GM21528 (cell line): Measurements from ENCODE around the gene TNFRSF21.

Experiments
- ATAC-seq: cut with Tn5 transposase; IDR thresholded peaks from one replicate; pipeline ENCODE4 v1.9.1; 2021; ENCODE audit warnings: mild to moderate bottlenecking, moderate library complexity; ENCODE audit not compliant: unreplicated experiment, low FRiP score

The TNFRSF21 gene

GRCh38 chr6:47256361-47256760 is 53.3 kb downstream of the TNFRSF21 start:
- ATAC-seq: no peak

- no peak for ATAC-seq
These were observed 54.8 kb downstream of the TNFRSF21 start for GRCh38 chr6:47254906-47255305.

- ATAC-seq: no peak
These were observed 55.7 kb downstream of the TNFRSF21 start for GRCh38 chr6:47254051-47254450.

DNA sequence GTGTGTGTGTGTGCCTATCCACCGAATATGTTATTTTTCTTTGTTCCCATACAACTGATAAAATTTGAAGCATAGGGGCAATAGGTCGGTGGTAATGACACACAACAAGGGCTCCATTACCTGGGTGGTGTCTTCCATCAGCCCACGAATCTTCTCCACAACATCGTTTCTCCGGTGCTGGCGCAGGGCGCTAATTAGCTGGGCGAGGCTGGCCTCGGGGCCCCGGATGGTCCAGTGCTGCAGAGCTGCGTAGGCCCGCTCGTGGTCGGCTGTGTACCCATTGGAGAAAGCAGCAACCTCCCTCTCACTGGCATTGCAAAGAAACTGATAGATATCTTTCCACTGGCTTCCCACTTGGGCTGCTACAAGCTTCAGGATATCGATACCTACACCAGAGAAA is 56.6 kb downstream of the TNFRSF21 start:
- no peak for ATAC-seq

DNA sequence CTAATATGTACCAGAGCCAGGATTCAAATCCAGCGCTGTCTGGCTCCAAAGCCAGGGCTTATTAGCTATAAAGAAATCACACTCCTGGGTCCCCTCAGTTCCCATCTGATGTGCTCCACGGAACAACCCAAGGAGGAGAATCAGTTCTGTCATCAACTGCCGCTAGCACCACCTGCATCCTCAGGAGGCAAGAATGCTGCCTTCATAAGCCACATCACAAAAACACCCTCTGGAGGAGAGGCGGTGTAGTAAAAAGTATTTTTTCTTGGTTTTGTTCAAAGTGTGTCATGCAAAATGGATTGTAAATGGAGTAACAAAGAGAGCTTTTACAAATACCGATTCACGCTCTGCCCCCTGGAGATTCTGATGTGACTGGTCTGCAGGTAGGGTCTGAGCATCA is 57.1 kb downstream of the TNFRSF21 start:
- ATAC-seq: no peak

DNA sequence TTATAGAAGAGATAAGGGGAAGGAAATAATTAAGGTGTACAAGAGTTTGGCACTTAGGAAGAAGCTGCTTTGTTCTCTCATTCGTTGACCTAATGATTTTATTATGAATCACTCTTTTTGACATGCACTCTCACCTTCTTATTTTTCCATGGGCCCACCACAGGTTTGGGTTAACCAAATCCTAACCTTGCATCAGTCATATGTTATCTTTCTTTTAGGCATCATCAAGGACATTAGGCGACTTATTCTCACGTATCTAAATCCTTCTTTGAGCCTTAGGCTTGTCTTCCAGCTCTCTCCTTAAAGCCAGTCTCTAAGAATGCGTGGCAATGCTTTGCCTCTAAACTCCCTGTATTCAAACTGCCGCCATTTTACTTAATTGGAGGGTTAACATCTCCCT is 58.3 kb downstream of the TNFRSF21 start:
- no peak for ATAC-seq

- no peak for ATAC-seq
These were observed 59.4 kb downstream of the TNFRSF21 start for GRCh38 chr6:47250302-47250701.

DNA sequence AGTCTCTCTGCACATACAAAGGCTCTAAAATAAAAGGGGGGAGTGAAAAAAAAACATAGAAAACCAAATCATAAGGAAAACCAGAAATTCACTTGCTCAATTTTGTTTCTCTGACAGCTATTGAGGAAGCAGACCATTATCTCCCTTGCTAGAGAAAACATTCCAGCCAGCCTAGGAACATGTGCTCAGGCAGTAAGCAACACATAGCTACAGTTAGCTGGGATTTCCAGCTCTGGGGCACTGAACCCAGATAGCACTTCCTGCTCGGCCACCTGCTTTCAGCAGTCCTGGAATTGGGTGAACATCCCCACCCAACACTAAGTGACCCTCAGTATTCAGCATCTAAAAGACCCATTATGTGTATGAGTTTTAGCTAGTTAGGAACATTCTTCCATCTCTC is 61.3 kb downstream of the TNFRSF21 start:
- no peak for ATAC-seq

GRCh38 chr6:47247227-47247797 is 62.4 kb downstream of the TNFRSF21 start:
- peak; percentile 49 for ATAC-seq

DNA sequence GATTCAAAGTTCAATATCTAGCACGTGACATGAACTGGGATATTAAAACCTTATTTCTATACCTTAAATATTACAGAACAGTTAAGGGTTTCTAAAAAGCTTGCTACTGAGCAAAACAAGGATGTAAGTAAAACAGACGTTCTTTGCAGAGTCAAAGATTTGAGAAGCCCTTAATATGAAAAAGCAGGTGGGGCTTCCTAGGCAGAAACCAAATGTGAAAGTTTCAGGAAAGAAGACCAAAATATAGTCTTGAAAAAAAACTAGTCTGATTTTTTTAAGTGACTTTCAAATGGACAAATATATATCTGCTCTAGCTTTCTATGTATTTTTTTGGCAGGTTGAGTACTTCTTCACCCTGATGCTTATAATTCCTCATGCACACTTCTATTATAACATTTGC is 63.2 kb downstream of the TNFRSF21 start:
- ATAC-seq: no peak

DNA sequence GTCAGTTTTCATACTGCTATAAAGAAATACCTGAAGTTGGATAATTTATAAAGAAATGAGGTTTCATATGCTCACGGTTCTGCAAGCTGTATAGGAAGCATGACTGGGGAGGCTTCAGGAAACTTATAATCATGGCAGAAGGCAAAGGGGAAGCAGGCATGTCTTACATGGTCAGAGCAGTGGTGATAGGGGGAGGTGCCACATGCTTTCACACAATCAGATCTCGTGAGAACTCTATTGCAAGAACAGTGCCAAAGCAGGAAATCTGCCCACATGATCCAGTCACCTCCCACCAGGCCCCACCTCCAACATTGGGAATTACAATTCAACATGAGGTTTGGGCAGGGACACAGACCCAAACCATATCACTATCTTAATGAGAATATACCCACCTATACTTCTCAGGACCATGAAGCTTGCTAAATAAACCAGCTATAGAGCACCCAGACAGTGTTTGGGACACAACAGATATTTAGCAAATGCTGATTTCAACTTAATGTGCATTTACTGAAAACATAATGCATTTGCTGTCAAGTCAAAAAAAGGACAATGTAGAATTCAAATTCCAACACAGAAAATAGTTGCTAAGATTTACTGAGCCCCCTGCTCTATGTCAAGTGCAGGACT is 63.8 kb downstream of the TNFRSF21 start:
- ATAC-seq: no peak

GRCh38 chr6:47242483-47243386 is 67.0 kb downstream of the TNFRSF21 start:
- peak; percentile 98 for ATAC-seq

DNA sequence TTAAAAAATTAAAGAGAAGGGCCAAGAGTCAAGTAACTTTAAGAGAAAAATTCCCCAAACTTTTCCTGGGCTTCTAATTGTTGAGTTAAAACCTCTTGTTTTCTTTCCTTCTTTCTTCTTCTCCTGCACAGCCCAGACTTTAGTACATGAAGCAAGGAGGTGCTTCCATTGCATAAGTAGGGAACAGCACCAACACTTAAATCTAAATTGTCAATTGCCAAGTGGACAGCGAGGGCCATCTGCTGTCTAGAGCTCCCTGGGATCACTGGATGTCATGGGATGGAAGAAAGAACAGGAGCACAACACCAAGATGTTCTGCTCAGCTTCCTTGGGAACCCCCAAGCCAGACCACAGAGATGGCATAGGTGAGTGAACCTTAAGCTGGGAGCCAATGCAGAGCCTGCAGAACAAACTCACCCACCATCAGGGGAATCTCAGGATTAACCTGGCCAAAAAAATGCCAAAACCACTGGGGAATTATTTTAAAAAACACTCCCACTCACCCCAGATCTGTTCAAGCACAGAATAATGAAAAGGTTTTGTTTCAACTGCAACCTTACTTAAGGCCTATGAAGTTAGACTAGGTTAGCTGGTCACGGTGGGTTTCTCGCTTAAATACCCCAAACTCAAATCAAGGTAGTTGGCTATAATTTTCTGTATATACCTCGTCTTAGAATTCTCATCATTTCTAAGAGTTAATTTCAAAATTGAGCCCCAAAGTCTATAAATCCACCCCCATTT is 67.8 kb downstream of the TNFRSF21 start:
- peak; percentile 2 for ATAC-seq

GRCh38 chr6:47240277-47240890 is 69.3 kb downstream of the TNFRSF21 start:
- no peak for ATAC-seq

- no peak for ATAC-seq
These were observed 70.2 kb downstream of the TNFRSF21 start for GRCh38 chr6:47239546-47239945.

DNA sequence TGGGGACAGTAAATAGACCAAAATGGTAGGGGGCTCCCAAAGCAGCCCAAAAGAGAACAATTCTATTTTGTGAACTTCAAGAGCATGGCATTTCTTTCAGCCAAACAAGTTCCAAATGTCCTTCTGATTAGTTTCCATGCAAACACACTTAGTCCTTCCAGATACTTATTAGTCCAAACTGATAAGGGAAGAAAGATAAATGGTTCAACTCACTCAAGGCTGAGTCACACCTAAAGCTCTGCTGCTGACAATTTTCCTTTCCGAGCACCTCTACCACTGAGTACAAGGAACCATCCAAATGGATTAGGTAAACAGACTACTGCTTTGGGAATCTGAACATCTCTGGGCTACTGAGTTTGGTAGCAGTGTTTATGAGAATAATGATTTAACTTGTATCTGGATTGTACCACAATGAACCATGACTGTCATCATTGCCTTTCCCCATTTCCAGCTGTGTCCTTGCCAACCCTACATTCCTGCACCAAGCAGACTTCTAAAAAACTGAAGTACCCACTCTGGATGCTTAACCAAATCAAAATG is 71.2 kb downstream of the TNFRSF21 start:
- no peak for ATAC-seq

DNA sequence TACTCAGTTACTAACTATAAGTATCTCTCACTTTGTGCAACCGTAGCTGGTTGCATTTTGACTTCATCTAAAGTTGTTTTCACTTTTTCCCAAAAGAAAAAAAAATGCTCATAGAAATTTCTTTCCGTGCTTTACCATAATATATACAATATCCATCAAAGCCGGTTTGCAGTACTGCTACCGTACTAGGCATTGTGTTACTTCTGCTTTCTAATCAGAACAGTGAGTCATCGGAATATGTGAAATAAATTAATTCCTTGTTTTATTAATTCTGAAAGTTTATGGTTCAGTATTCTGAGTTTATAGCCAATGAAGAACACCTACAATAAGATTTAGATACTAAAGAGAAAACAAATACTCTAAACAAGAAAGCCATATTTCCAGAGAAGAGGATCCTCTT is 72.5 kb downstream of the TNFRSF21 start:
- ATAC-seq: no peak

DNA sequence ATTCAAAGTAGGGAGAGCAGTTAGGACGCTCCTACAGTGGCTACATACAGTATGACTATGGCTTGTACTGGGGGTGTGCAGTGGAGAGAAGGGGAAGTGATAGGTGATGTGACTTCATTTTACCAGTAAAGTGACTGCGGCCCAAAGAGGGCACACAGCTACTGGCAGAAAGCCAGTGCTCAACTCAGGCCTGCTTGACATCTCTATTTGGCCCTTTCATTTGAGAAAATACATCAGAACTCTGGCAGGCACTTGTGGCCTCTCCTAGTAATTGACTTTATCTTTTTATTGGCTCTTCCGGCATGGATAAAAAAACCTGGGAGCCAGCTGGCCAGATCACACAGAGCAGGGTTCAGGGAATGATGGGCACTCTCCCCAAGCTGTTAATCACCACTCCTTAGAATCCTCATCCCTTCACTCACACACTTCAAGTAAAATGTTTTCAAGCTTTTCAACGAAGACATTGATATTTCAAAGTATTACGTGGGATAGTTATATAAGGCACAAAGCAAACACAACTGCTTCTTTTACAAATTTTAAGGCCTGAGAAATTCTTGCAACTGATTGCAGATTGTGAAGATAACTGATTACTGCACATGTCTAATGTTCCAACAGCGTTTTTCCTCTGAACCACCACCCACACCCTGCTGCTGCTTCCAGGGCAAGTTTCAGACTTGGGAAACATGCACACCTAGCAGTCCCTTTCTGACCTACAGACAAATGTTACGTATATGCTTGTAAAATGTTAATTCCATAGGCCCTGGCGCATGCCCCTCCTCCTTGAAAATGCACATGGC is 73.5 kb downstream of the TNFRSF21 start:
- peak; percentile 79 for ATAC-seq

- no peak for ATAC-seq
These were observed 74.3 kb downstream of the TNFRSF21 start for GRCh38 chr6:47235421-47235820.
